NT2/D1 (cell line): ENCODE measurements around the gene ZMYND11.

ENCODE experiments used
- SUZ12 ChIP-seq: IDR thresholded peaks from 2 replicates; pipeline ENCODE4 v1.6.1; 2011; ENCODE audit not compliant: insufficient read length, insufficient read depth; ENCODE audit errors: extremely low read depth
- YY1 ChIP-seq: IDR thresholded peaks from 2 replicates; pipeline ENCODE4 v1.6.1; 2011; ENCODE audit not compliant: insufficient read length, insufficient read depth

GRCh38 chr10:127612-128432 is 7.4 kb upstream of the ZMYND11 start:
- TF ChIP-seq SUZ12: no peak
- TF ChIP-seq YY1: no peak
